Stimulated activated naive B cell treated with anti-CD40 and anti-IgM and Interleukin-4, amounts not matched to agents 10 μg/mL and 1 μg/mL and 100 μg/mL, for 72 hours (primary cell): ENCODE measurements around the gene TAP1.

Experiments
- ATAC-seq, 2 donors: fragments of 150-1000 bp; cut with Tn5 transposase; replicated peaks; 2 replicates each; pipeline ENCODE4 v1.10.0; 2021; ENCODE audit warnings: moderate library complexity in 1 of 2
- DNase-seq: peaks from one replicate; pipeline ENCODE4 v3.0.0; 2021
- H3K27ac Mint-ChIP-seq: one replicate; pipeline ENCODE4 v1.8.0; 2022; ENCODE audit warnings: mild to moderate bottlenecking, mixed read lengths
- H3K27me3 Mint-ChIP-seq, 2 donors: one replicate each; pipeline ENCODE4 v1.8.0; 2022; ENCODE audit warnings: mixed read lengths in 2 of 2
- H3K36me3 Mint-ChIP-seq, 2 donors: one replicate each; pipeline ENCODE4 v1.8.0; 2022; ENCODE audit warnings: mixed read lengths in 2 of 2, mild to moderate bottlenecking in 1 of 2
- H3K4me1 Mint-ChIP-seq, 2 donors: one replicate each; pipeline ENCODE4 v1.8.0; 2022; ENCODE audit warnings: mixed read lengths in 2 of 2, mild to moderate bottlenecking in 1 of 2
- H3K4me3 Mint-ChIP-seq, 2 donors: one replicate each; pipeline ENCODE4 v1.8.0; 2022; ENCODE audit warnings: mild to moderate bottlenecking in 2 of 2, mixed read lengths in 2 of 2, moderate library complexity in 1 of 2
- H3K9me3 Mint-ChIP-seq, 2 donors: one replicate each; pipeline ENCODE4 v1.8.0; 2022; ENCODE audit warnings: mixed read lengths in 2 of 2, mild to moderate bottlenecking in 1 of 2

TAP1 gene

DNA sequence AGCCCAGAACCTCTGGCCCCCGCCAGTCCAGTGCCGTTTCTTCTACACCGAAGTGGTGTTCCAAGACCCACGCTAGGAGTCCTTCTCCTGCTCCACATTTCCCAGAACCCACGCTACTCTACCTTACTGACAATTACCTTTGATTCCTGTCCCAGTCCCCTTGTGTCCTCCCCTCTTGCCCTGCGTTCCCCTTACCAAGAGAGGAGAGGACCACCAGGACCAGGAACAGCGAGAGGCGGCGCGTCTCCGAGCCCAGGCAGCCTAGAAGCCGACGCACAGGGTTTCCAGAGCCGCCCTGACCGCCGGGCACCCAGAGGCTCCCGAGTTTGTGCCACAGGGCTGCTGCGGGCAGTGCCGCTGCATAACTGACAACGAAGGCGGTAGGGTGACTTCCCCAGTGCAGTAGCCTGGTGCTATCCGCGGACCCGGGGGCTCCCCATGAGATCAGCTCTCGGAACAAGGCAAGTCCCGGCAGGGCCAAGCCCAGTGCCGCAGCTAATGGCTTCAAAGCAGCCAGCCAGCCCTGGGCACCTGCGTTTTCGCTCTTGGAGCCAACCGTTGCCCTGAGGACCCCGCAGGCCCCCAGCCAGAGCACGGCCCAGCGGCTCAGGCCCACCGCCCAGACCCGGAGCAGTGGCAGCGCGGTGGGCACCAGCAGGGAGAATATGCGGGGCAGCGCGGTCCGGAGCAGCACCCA lies 512 bp downstream of the TAP1 start:
- peak overlapping the region; percentile 94 to 100 for H3K4me3 Mint-ChIP-seq
- H3K27ac Mint-ChIP-seq: peak overlapping the region; percentile 99
- peaks cover 51 to 73% of the 10 kb centered on the region in 2 donors for H3K4me1 Mint-ChIP-seq
- H3K9me3 Mint-ChIP-seq: peaks cover 0 to 3% of the 10 kb centered on the region in 2 donors
- DNase-seq: peak; percentile 66
- peak; percentile 67 for ATAC-seq
- peaks cover 73 to 76% of the 10 kb centered on the region in 2 donors for H3K36me3 Mint-ChIP-seq
- H3K27me3 Mint-ChIP-seq: no peaks in the 10 kb centered on the region

DNA sequence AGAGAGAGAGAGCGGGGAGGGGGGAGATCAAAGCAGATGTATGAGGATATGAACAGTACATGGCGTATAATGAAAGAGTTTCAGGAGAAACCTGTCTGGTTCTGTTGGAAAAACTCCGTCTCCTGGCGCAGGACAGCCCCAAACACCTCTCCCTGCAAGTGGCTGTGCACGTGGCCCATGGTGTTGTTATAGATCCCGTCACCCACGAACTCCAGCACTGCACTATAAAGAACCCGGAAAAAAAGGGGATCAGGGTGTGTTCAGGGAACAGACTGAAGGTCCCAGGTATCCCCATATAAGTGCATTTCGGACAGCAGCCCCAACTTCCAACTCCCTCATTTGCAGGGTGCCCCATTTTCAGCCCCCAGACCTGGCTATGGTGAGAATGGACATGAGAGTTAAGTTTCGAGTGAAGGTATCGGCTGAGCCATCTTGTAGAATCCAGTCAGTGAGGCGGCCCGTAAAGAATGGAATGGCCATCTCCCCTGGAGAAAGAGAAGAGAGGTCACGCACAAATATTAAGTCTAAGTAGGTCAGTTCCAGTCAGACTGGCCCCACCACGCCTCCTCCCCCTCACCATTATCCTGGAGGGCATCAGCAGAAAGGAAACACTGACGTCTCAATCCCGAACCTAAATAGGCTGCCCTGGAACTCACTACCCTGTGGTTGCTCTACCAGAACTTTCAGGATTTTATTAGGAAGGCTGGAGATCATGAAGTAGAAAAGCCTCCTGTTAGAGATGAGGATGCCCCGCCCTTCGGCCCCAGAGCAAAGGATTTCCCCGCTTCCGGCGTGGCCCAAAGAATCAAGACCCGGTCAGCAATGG lies 1.3 kb downstream of the TAP1 start:
- ATAC-seq: no peak
- Mint-ChIP-seq H3K36me3 (peaks cover 74 to 76% of the 10 kb centered on the region in 2 donors), H3K27me3 (no peaks in the 10 kb centered on the region), H3K27ac (peak overlapping the region; percentile 99), H3K4me1 (peaks cover 55 to 73% of the 10 kb centered on the region in 2 donors), H3K4me3 (peak overlapping the region; percentile 94 to 100), H3K9me3 (peaks cover 0 to 3% of the 10 kb centered on the region in 2 donors)
- no peak for DNase-seq

DNA sequence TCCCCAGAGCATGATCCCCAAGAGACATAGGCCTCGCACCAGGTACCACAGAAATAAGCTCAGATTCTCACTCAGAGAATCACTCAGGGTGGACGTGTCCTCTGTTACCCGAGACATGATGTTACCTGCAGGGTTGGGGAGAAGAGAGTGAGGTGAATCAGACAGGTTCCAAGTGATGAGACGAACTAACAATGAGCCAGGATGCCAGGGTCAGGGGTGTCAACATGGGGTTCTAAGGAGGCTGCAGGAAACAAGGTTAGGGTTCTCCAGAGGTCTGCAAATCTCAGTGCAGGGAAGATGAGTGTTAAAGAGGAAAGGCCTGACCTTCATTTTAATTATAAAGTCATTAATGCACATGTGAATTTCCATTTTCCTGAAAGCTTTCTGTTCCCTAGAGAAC lies 2.5 kb downstream of the TAP1 start:
- Mint-ChIP-seq H3K27ac (peak overlapping the region; percentile 16), H3K9me3 (peaks cover 0 to 3% of the 10 kb centered on the region in 2 donors), H3K4me3 (peak overlapping the region; percentile 94 to 100), H3K36me3 (peaks cover 75 to 77% of the 10 kb centered on the region in 2 donors), H3K27me3 (no peaks in the 10 kb centered on the region), H3K4me1 (peaks cover 54 to 78% of the 10 kb centered on the region in 2 donors)
- DNase-seq (no peak), ATAC-seq (no peak)

DNA sequence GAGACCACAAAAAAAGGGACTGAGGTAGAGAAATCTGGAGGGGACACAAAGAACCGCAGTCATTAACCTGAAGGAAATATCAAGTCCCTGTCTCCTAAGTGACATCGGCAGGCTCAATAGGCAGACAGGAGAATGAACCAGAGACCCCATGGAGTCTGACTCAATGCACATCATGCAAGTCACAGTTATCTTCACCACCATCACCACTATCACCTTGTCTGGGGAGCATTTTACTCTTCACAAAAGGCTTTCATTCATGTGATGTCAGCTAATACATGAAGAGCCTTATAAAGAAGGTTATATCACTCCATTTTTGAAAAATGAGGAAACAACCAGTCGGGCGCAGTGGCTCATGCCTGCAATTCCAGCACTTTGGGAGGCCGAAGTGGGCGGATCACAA lies 4.4 kb downstream of the TAP1 start:
- DNase-seq: no peak
- peaks cover 0 to 3% of the 10 kb centered on the region in 2 donors for H3K9me3 Mint-ChIP-seq
- H3K4me3 Mint-ChIP-seq: peak overlapping the region in 1 of 2 donors; percentile 3
- H3K36me3 Mint-ChIP-seq: peaks cover 79 to 83% of the 10 kb centered on the region in 2 donors
- no peak for ATAC-seq
- H3K27ac Mint-ChIP-seq: peak overlapping the region; percentile 15
- H3K4me1 Mint-ChIP-seq: peaks cover 57 to 78% of the 10 kb centered on the region in 2 donors
- no peaks in the 10 kb centered on the region for H3K27me3 Mint-ChIP-seq

DNA sequence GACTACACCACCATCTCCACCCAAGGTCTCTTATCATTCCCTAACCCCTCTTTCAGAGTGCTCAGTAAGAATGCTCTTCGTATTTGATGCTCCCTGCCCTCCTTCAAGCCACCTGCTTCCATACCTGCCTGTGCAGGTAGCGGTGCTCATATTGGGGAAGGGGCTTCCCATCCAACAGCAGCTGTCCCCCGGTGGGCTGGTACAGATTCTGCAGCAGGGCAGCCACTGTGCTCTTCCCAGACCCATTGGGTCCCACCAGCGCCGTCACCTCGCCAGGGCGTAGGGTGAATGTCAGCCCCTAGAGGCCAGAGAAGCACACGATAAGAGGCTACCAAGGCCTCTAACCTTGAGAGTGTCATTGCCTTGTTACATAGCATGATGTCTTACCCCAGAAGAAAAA lies 5.7 kb downstream of the TAP1 start:
- DNase-seq (no peak), ATAC-seq (no peak)
- Mint-ChIP-seq H3K9me3 (peaks cover 0 to 3% of the 10 kb centered on the region in 2 donors), H3K4me1 (peaks cover 59 to 83% of the 10 kb centered on the region in 2 donors), H3K27ac (peak overlapping the region; percentile 68), H3K4me3 (peak overlapping the region; percentile 21 to 66), H3K27me3 (no peaks in the 10 kb centered on the region), H3K36me3 (peaks cover 81 to 90% of the 10 kb centered on the region in 2 donors)

DNA sequence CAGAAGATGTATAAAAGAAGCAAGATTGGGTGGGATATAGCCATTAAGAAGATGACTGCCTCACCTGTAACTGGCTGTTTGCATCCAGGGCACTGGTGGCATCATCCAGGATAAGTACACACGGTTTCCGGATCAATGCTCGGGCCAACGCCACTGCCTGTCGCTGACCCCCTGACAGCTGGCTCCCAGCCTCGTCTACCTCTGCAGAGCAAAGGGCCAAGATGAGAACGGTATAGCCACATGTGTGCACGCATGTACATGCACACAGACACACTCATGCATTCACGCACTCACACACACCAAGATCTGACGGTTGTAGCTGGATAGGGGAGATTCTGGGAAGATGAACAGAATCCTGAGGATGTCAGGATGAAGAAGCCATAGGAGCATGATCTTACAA lies 6.5 kb downstream of the TAP1 start:
- peak overlapping the region; percentile 29 to 66 for H3K4me3 Mint-ChIP-seq
- no peak for DNase-seq
- peak overlapping the region; percentile 33 for H3K27ac Mint-ChIP-seq
- peaks cover 82 to 90% of the 10 kb centered on the region in 2 donors for H3K36me3 Mint-ChIP-seq
- no peak for ATAC-seq
- peaks cover 0 to 3% of the 10 kb centered on the region in 2 donors for H3K9me3 Mint-ChIP-seq
- H3K27me3 Mint-ChIP-seq: no peaks in the 10 kb centered on the region
- peaks cover 63 to 83% of the 10 kb centered on the region in 2 donors for H3K4me1 Mint-ChIP-seq

DNA sequence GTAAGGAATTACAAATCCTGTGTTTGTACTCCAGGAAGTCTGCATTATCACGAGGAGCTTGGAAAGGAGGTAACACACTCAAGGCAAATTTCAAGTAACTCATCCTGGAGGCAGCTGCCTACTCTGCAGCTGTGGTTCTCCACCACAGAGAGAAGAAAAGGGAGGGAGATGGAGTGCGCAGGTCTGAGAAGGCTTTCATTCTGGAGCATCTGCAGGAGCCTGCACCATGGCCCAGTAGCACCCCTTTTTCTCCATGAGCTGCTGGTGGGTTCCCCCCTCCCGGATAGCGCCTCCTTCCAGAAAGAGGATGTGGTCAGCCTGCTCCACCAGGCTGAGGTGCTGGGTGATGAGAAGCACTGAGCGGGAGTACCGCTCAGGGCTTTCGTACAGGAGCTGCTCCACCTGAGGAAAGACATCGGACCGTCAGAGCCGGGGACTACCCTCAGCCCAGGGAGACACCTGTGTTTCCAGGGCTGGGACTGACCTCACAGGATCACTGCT lies 8.1 kb downstream of the TAP1 start:
- peaks cover 0 to 3% of the 10 kb centered on the region in 2 donors for H3K9me3 Mint-ChIP-seq
- H3K27ac Mint-ChIP-seq: peak overlapping the region; percentile 100
- DNase-seq (peak; percentile 51), ATAC-seq (peak; percentile 8 to 13)
- H3K36me3 Mint-ChIP-seq: peaks cover 82 to 91% of the 10 kb centered on the region in 2 donors
- no peaks in the 10 kb centered on the region for H3K27me3 Mint-ChIP-seq
- H3K4me1 Mint-ChIP-seq: peaks cover 65 to 83% of the 10 kb centered on the region in 2 donors
- H3K4me3 Mint-ChIP-seq: peak overlapping the region; percentile 98

DNA sequence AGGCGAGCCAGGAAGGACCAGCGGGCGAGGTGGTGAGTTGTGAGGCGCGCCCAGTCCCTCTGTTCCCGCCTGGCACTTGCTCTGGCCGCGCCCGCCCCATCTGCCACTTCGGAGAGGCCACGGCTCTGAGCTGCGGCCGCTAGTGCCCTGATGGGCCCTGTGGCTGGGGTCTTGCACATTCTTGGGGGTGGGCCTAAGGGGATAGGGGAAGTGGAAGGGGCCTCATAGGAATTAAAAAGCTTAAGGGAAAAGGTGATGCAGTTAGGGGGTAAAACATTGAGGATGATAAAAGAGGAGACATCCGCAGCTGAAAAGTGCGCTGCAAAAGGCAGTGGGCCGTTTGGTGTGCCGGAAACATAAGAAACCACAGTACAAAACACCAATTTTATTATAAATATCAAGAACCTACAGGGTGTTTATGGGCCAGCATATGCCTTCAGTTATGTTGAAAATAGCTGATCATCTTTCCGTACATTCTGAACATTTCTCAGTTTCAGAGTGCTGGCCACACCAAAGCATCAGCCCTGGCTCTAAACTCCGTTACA lies 8.6 kb downstream of the TAP1 start:
- ATAC-seq: peak; percentile 1 to 6
- Mint-ChIP-seq H3K9me3 (peaks cover 0 to 3% of the 10 kb centered on the region in 2 donors), H3K27me3 (no peaks in the 10 kb centered on the region), H3K36me3 (peaks cover 82 to 91% of the 10 kb centered on the region in 2 donors), H3K27ac (peak overlapping the region; percentile 100), H3K4me3 (peak overlapping the region; percentile 98), H3K4me1 (peaks cover 67 to 83% of the 10 kb centered on the region in 2 donors)
- DNase-seq: no peak

DNA sequence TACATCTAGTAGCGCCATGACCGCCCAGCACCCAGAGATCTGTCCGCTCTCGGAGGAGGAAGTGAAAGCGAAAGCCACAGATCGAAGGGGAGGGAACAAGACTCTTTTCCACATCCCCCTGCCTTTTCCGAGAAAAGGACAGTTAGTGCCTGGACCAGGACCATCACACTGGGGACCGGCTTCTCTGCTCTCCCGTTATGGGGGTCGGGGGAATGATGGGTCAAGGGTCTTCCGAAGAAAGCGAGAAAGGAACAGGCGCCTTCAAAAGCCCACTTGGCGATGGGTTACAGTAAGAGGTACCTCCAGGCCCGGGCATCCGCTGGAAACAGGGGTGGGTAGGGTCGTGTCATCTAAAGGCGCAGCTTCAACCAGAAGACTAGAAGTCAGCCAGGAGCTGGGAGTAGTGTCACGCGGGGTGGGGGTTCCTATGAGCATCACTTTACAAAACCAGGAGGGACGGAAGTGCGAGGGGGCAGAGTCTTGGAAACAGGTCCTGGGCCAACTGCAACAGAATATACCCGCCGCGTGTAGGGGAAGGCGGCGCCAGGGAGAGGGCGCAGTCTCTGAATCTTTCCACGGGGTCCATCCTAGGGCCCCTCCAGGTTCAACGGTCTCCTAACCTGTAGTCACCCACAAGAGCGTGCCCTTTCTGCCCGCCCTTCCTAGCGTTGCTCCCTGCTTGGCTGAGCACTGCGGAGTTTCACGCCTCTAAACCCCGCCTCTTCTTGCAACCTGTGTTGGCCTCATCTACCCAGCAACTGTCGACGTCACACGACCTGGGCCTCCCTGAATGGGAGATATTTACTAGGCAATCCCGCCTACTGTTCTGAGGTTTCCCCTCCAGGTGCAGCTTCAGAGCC lies 9.3 kb downstream of the TAP1 start, which contains the start of gene PSMB8:
PSMB8 (minus strand) TSS at position 69 of the 860 bp plus-strand sequence; CDS start at position 18, 51 bp downstream.
- peak within 1 kb of the TSS; percentile 100 for H3K27ac Mint-ChIP-seq
- H3K4me1 Mint-ChIP-seq: peaks cover 65 to 87% of the 10 kb centered on the region in 2 donors
- H3K9me3 Mint-ChIP-seq: peaks cover 0 to 1% of the 10 kb centered on the region in 2 donors

DNA sequence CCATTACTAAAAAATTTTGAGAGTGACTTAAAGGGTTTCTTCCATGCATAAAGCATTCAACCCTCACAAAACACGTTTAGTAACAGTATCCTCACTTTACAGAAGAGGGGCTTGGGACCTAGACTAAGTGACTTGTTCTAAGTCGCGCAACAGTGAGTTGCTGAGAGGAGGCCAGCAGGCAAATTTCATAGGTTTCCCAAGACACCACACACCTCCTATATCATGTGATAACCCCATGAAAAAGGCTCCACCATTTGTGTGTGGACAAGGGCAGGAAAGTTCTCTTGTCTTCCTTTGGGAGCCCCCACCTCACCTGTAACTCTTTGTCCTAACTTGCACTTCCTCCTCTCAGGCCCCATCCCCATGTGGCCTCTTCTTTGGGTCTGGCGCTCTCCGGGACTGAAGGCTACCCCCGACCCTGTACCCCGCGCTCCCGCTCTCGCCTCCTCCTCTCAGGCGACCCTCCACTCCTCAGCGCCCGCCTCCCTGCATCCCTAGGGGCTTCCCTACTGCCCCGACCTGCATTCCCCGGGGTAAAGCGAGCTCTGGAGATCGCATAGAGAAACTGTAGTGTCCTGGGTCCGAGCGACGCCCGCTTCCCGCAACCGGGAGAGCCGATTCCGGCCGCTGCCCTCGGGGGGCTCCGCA lies 10.0 kb downstream of the TAP1 start:
- Mint-ChIP-seq H3K36me3 (peaks cover 71 to 80% of the 10 kb centered on the region in 2 donors), H3K4me3 (peak overlapping the region; percentile 98), H3K9me3 (no peaks in the 10 kb centered on the region), H3K4me1 (peaks cover 60 to 84% of the 10 kb centered on the region in 2 donors), H3K27ac (peak overlapping the region; percentile 100), H3K27me3 (no peaks in the 10 kb centered on the region)
- no peak for ATAC-seq
- DNase-seq: no peak

More for the DNA sequence above, 9.3 kb downstream of the TAP1 start, which contains the start of gene PSMB8:
- Mint-ChIP-seq H3K36me3 (peaks cover 78 to 88% of the 10 kb centered on the region in 2 donors), H3K4me3 (peak within 1 kb of the TSS; percentile 98), H3K27me3 (no peaks in the 10 kb centered on the region)
- ATAC-seq: peak; percentile 79 to 84
- peak; percentile 97 for DNase-seq

DNA sequence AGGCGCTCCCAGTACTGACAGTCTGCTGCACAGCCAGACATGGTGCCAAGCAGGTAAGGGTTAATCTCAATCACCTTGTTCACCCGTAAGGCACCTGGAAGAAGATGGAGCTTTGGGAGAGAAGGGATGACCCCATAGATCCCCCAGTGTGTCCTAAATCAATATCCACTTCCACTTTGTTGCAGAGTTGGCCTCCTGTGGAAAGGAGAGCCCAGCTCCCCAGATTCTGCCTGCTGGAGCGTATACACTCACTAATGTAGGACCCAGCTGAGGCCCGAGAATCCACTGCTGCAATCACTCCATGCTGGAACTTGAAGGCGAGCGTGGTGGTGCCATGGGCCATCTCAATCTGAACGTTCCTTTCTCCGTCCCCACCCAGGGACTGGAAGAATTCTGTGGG lies 10.8 kb downstream of the TAP1 start:
- Mint-ChIP-seq H3K9me3 (no peaks in the 10 kb centered on the region), H3K27ac (peak overlapping the region; percentile 100), H3K4me3 (peak overlapping the region; percentile 98), H3K4me1 (peaks cover 53 to 79% of the 10 kb centered on the region in 2 donors), H3K27me3 (no peaks in the 10 kb centered on the region), H3K36me3 (peaks cover 63 to 73% of the 10 kb centered on the region in 2 donors)
- ATAC-seq (no peak), DNase-seq (no peak)

DNA sequence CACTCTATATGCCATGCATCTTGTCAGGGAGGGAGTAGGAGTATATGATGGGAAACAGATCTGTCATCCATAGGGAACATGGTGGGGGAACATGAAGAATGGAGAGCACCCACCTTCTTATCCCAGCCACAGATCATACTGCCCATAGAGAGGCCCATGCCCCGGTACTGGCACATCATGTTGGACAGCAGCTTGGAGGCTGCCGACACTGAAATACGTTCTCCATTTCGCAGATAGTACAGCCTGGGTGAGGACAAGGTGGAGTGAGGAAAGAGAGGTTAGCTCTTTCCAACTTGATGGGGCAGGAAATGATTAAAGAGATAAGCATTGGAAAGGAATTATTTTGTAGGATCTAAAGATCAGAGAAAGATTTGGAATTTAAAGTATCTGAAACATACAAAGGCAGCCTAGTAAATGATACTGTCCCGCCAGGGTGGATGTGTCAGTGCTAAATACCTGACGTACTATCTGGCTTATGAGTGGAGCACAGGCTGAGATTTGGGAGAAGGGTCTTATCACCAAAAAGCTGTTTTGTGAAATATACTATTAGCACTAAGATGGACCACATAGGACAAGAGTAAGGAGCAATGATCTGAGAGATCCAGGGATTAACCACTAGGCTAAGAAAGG lies 11.4 kb downstream of the TAP1 start:
- DNase-seq (no peak), ATAC-seq (no peak)
- H3K27ac Mint-ChIP-seq: peak overlapping the region; percentile 100
- peaks cover 60 to 73% of the 10 kb centered on the region in 2 donors for H3K36me3 Mint-ChIP-seq
- H3K4me3 Mint-ChIP-seq: peak overlapping the region; percentile 98
- peaks cover 53 to 79% of the 10 kb centered on the region in 2 donors for H3K4me1 Mint-ChIP-seq
- H3K27me3 Mint-ChIP-seq: no peaks in the 10 kb centered on the region
- no peaks in the 10 kb centered on the region for H3K9me3 Mint-ChIP-seq
